Prostate gland (tissue), 2 donors: ENCODE data around the gene FCF1.

Experiments
- POLR2A ChIP-seq: fragments of 450-650 bp; IDR thresholded peaks from one replicate; pipeline ENCODE4 v1.6.1; 2016; ENCODE audit warnings: antibody characterized with exemption, mild to moderate bottlenecking
- POLR2AphosphoS5 ChIP-seq: sonication (generic); formaldehyde crosslinking; IDR thresholded peaks from one replicate; pipeline ENCODE4 v1.6.1; 2017; ENCODE audit warnings: antibody characterized with exemption
- TF ChIP-seq, protein P1 (sequence below), 4 experiments: fragments of 200-600 bp in 2 of 4; fragments of 450-650 bp in 2 of 4; sonication (generic) in 2 of 4; IDR thresholded peaks; 1 replicate in 3 of 4; 2 replicates in 1 of 4; pipeline ENCODE4 v1.5.1; 2016 to 2019; ENCODE audit warnings: antibody characterized with exemption in 4 of 4, mild to moderate bottlenecking in 2 of 4, moderate library complexity in 2 of 4

DNA sequence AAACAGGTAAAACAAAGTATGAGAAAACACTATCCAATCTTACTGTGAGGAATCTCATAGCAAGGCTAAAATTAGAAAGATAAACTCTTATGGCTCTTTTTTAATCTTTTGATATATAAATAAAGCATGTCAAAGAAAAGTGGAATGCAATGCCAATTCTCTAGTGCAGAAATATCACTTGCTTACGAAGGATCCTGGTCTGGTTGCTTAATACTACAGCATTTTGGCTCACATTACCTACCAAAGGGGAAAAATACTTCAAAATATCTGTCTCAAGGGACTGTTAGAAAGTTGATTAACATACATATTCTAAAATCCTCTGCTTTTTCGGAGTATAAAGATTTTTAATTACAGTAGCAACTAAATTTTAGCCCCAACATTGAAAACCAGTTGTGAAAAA is 21.5 kb upstream of the FCF1 start:
- TF ChIP-seq, protein P1, sequence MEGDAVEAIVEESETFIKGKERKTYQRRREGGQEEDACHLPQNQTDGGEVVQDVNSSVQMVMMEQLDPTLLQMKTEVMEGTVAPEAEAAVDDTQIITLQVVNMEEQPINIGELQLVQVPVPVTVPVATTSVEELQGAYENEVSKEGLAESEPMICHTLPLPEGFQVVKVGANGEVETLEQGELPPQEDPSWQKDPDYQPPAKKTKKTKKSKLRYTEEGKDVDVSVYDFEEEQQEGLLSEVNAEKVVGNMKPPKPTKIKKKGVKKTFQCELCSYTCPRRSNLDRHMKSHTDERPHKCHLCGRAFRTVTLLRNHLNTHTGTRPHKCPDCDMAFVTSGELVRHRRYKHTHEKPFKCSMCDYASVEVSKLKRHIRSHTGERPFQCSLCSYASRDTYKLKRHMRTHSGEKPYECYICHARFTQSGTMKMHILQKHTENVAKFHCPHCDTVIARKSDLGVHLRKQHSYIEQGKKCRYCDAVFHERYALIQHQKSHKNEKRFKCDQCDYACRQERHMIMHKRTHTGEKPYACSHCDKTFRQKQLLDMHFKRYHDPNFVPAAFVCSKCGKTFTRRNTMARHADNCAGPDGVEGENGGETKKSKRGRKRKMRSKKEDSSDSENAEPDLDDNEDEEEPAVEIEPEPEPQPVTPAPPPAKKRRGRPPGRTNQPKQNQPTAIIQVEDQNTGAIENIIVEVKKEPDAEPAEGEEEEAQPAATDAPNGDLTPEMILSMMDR (IDR thresholded peaks at IDR 0.05) = no peak
- TF ChIP-seq POLR2A = no peak
- TF ChIP-seq POLR2AphosphoS5 = no peak
